PC-3 (cell line): ENCODE measurements around the gene XPR1. TPM values are rescaled to one million over a fixed set of nuclear protein-coding genes. Genes with fewer than 3 reads are reported as not detected.
"Not testable (repeated sequence)": the region's sequence is repeated elsewhere in the genome, so short reads cannot be mapped to it uniquely, and the experiment has no call there.

Experiments
- ATAC-seq: fragments of 200-7000 bp; cut with Tn5 transposase; 2 replicates; pipeline ENCODE4 v1.9.1; 2020; ENCODE audit warnings: mild to moderate bottlenecking, moderate library complexity
- BruUV-seq: library from RNA; stranded (reverse); fragments of 400-500 nt; replicated peaks from 2 replicates; lab custom pipeline; 2021; lab: Mats Ljungman, UMichigan
- CTCF ChIA-PET: fragments of 300-600 bp; sonication (Branson Sonifier 250); formaldehyde crosslinking; loops from one replicate; lab custom pipeline; 2022; ENCODE audit warnings: antibody characterized with exemption; lab: Charles Lee
- POLR2A ChIA-PET: fragments of 300-600 bp; sonication (Branson Sonifier 250); formaldehyde crosslinking; loops from one replicate; lab custom pipeline; 2022; ENCODE audit warnings: antibody characterized with exemption; ENCODE audit not compliant: unreplicated experiment; lab: Charles Lee
- DNase-seq: peaks from one replicate; pipeline ENCODE4 v3.0.0-alpha.2; 2015
- H2AFZ ChIP-seq: fragments of 300-600 bp; sonication (generic); 2 replicates; pipeline ENCODE4 v1.6.0; 2016; ENCODE audit warnings: antibody characterized with exemption, low read length
- H3F3A ChIP-seq: fragments of 300-600 bp; sonication (generic); one replicate; pipeline ENCODE4 v1.6.0; 2017; ENCODE audit warnings: antibody characterized with exemption, low read length, control low read depth, mild to moderate bottlenecking; ENCODE audit not compliant: unreplicated experiment
- H3K27ac ChIP-seq: fragments of 300-600 bp; sonication (generic); 2 replicates; pipeline ENCODE4 v1.5.1; 2016; ENCODE audit warnings: mild to moderate bottlenecking, low read length
- H3K27me3 ChIP-seq: fragments of 300-600 bp; sonication (generic); 2 replicates; pipeline ENCODE4 v1.6.1; 2016; ENCODE audit warnings: low read length, mixed read lengths
- H3K36me3 ChIP-seq: fragments of 300-600 bp; sonication (generic); 2 replicates; pipeline ENCODE4 v1.6.1; 2016; ENCODE audit warnings: low read depth, mixed run types, low read length, mixed read lengths
- H3K4me1 ChIP-seq: fragments of 300-600 bp; sonication (generic); 2 replicates; pipeline ENCODE4 v1.5.1; 2016; ENCODE audit warnings: low read length; ENCODE audit not compliant: insufficient read depth
- H3K4me2 ChIP-seq: fragments of 300-600 bp; sonication (generic); 2 replicates; pipeline ENCODE4 v1.6.0; 2016; ENCODE audit warnings: low read length
- H3K4me3 ChIP-seq: fragments of 300-600 bp; sonication (generic); 2 replicates; pipeline ENCODE4 v1.5.1; 2016; ENCODE audit warnings: mild to moderate bottlenecking, low read length, mixed read lengths
- H3K79me2 ChIP-seq: fragments of 300-600 bp; sonication (generic); 2 replicates; pipeline ENCODE4 v1.6.1; 2017; ENCODE audit warnings: low read length, mixed read lengths
- H3K9ac ChIP-seq: fragments of 300-600 bp; sonication (generic); 2 replicates; pipeline ENCODE4 v1.6.0; 2016; ENCODE audit warnings: mild to moderate bottlenecking, low read length
- H3K9me2 ChIP-seq: fragments of 300-600 bp; sonication (generic); replicated peaks from 2 replicates; pipeline ENCODE4 v1.6.1; 2016; ENCODE audit warnings: mixed run types, low read length, mixed read lengths
- H3K9me3 ChIP-seq: fragments of 300-600 bp; sonication (generic); 2 replicates; pipeline ENCODE4 v1.6.1; 2016; ENCODE audit warnings: low read length, mixed read lengths
- H4K20me1 ChIP-seq: fragments of 300-600 bp; sonication (generic); 2 replicates; pipeline ENCODE4 v1.6.1; 2016; ENCODE audit warnings: low read length, mixed read lengths
- EZH2 ChIP-seq: fragments of 300-600 bp; sonication (generic); IDR thresholded peaks from one replicate; pipeline ENCODE4 v1.6.1; 2017; ENCODE audit warnings: antibody characterized with exemption, mild to moderate bottlenecking, low read length; ENCODE audit not compliant: unreplicated experiment
- EZH2phosphoT487 ChIP-seq: fragments of 300-600 bp; sonication (generic); IDR thresholded peaks from 2 replicates; pipeline ENCODE4 v1.6.1; 2018; ENCODE audit warnings: mild to moderate bottlenecking, antibody characterized with exemption, low read length, borderline replicate concordance
- intact Hi-C: fragments of 100-400 bp; cut with micrococcal nuclease; formaldehyde crosslinking; loops from 2 replicates; pipeline ENCODE4 v1.9.0; 2023
- total RNA-seq: library from RNA; depleted of rRNA; stranded (reverse); fragments of >200 nt; gene quantifications from 2 replicates; pipeline ENCODE4 v1.2.3, GENCODE V29; 2014
- TF ChIP-seq, protein P1 (sequence below): fragments of 300-600 bp; sonication (generic); conservative IDR thresholded peaks from 2 replicates; pipeline ENCODE4 v1.5.1; 2017; ENCODE audit warnings: antibody characterized with exemption, low read depth, mild to moderate bottlenecking, low read length

XPR1 gene
- total RNA-seq, 1 experiment from 2014 or later, result 8.2 TPM

DNA sequence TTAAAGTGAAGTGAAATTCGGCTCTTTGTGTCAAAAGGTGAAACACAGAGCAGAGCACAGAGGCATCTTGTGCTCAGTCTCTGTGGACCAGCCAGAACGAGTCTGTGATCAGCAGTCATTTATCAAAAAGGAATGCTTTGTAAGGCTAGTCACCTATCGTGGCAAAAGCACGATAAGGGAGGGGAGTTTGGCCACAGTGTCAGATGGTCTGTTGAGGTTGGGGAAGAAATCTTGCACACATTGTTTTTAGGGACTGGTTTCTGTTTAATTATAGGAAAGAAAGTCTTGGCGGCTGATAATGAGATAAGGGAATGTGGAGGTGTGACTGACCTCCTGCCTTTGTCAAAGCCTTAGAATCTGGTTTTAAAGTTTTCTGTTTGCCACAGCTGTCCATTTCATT is 222.6 kb downstream of the XPR1 start:
- H3K36me3 ChIP-seq, result no peaks in the 10 kb centered on the region
- H3K4me1 ChIP-seq, result no peaks in the 10 kb centered on the region
- DNase-seq (no peak), ATAC-seq (no peak)
- TF ChIP-seq, protein P1, sequence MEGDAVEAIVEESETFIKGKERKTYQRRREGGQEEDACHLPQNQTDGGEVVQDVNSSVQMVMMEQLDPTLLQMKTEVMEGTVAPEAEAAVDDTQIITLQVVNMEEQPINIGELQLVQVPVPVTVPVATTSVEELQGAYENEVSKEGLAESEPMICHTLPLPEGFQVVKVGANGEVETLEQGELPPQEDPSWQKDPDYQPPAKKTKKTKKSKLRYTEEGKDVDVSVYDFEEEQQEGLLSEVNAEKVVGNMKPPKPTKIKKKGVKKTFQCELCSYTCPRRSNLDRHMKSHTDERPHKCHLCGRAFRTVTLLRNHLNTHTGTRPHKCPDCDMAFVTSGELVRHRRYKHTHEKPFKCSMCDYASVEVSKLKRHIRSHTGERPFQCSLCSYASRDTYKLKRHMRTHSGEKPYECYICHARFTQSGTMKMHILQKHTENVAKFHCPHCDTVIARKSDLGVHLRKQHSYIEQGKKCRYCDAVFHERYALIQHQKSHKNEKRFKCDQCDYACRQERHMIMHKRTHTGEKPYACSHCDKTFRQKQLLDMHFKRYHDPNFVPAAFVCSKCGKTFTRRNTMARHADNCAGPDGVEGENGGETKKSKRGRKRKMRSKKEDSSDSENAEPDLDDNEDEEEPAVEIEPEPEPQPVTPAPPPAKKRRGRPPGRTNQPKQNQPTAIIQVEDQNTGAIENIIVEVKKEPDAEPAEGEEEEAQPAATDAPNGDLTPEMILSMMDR, result no peak
- TF ChIP-seq EZH2, result no peak
- TF ChIP-seq EZH2phosphoT487, result no peak
- no TSS peak for BruUV-seq
- H3K79me2 ChIP-seq, result no peaks in the 10 kb centered on the region
- no peaks in the 10 kb centered on the region for H3F3A ChIP-seq
- ChIA-PET POLR2A (no interaction called here), CTCF (no interaction called here)
- intact Hi-C loops, result no loop called here
- H3K4me2 ChIP-seq, result no peak overlapping the region
- H2AFZ ChIP-seq, result no peak overlapping the region
- no peaks in the 10 kb centered on the region for H3K9me3 ChIP-seq
- no peak overlapping the region for H3K9ac ChIP-seq
- H4K20me1 ChIP-seq, result no peaks in the 10 kb centered on the region
- H3K27ac ChIP-seq, result no peak overlapping the region
- no peaks in the 10 kb centered on the region for H3K9me2 ChIP-seq
- H3K27me3 ChIP-seq, result no peaks in the 10 kb centered on the region
- no peak overlapping the region for H3K4me3 ChIP-seq

DNA sequence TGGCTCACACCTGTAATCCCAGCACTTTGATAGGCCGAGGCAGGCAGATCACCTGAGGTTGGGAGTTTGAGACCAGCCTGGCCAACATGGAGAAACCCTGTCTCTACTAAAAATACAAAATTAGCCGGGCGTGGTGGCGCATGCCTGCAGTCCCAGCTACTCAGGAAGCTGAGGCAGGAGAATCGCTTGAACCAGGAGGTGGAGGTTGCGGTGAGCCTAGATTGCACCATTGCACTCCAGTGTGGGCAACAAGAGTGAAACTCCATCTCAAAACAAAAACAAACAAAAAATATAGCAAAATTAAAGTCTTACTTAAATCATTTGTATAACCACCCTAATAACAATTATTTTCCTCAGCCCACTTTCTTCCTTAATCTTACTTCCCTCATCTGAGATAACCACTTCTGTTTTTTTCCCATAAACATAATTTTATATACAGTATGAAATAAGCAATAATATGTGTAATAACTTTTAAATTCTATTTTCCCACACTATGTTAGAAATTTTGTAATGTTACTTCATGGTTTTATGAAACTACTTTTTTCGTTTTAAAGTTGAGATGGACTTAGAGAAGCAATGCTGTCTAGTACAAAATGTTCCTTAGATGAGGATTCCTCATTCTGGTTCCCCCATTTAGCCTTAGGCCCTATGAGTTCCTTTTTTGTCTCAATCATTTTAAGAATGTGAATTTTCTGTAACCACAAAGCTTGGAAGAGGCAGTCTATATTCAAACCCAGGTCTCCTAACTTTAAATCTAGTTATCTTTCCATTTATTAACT is 226.3 kb downstream of the XPR1 start:
- DNase-seq, H3F3A ChIP-seq, H3K27ac ChIP-seq, intact Hi-C loops, H3K9me3 ChIP-seq, H3K4me1 ChIP-seq, ATAC-seq, H3K4me2 ChIP-seq, H3K79me2 ChIP-seq, H3K9me2 ChIP-seq, H4K20me1 ChIP-seq, CTCF ChIA-PET, H2AFZ ChIP-seq, POLR2A ChIA-PET, BruUV-seq, H3K4me3 ChIP-seq, H3K36me3 ChIP-seq, H3K27me3 ChIP-seq, H3K9ac ChIP-seq: not testable (repeated sequence)

DNA sequence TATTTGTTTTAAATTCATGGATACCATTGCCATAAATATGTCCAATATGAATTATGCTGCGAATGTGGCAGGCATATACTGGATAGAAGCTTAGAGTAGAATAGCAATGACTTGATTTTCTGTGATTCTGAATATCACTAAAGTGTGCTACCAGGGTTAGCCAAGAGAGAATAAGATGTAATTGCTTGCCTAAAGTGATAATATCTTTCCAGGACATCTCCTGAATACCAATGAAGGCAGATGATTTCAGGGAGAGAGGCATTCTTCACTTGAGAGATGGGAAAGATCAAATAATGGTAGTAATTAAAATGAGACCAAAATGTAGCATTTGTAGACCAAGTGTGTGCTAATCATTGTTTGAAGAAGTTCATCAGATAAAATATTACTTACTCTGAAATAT is 227.5 kb downstream of the XPR1 start:
- Histone ChIP-seq H3K79me2 (no peaks in the 10 kb centered on the region), H3K9me2 (no peaks in the 10 kb centered on the region), H3K4me2 (no peak overlapping the region), H2AFZ (no peak overlapping the region), H3K36me3 (no peaks in the 10 kb centered on the region), H3K4me3 (no peak overlapping the region), H3K9ac (no peak overlapping the region), H3K4me1 (no peaks in the 10 kb centered on the region), H3K9me3 (no peaks in the 10 kb centered on the region), H3F3A (no peaks in the 10 kb centered on the region), H3K27me3 (no peaks in the 10 kb centered on the region), H3K27ac (no peak overlapping the region), H4K20me1 (no peaks in the 10 kb centered on the region)
- CTCF ChIA-PET, result no interaction called here
- DNase-seq, result no peak
- no TSS peak for BruUV-seq
- ATAC-seq, result no peak
- intact Hi-C loops, result no loop called here
- POLR2A ChIA-PET, result no interaction called here
- TF ChIP-seq EZH2 (no peak), EZH2phosphoT487 (no peak)
- TF ChIP-seq, protein P1, result no peak
